GM10266 (cell line): ENCODE measurements around the gene RAPGEF3.

Experiments used
- DNase-seq: peaks from one replicate; pipeline ENCODE4 v3.0.0; 2012; ENCODE audit errors: extremely low spot score
- CTCF ChIP-seq: IDR thresholded peaks from 2 replicates; pipeline ENCODE4 v1.5.1; 2012; ENCODE audit warnings: mild to moderate bottlenecking, low read depth; ENCODE audit not compliant: control insufficient read depth, insufficient read depth; ENCODE audit errors: missing control alignments

RAPGEF3 gene

GRCh38 chr12:47785036-47785886, 26.6 kb upstream of the RAPGEF3 start:
- no peak for DNase-seq
- TF ChIP-seq CTCF = no peak

- no peak for DNase-seq
- TF ChIP-seq CTCF = no peak
These were observed 25.4 kb upstream of the RAPGEF3 start for GRCh38 chr12:47783821-47784819.

DNA sequence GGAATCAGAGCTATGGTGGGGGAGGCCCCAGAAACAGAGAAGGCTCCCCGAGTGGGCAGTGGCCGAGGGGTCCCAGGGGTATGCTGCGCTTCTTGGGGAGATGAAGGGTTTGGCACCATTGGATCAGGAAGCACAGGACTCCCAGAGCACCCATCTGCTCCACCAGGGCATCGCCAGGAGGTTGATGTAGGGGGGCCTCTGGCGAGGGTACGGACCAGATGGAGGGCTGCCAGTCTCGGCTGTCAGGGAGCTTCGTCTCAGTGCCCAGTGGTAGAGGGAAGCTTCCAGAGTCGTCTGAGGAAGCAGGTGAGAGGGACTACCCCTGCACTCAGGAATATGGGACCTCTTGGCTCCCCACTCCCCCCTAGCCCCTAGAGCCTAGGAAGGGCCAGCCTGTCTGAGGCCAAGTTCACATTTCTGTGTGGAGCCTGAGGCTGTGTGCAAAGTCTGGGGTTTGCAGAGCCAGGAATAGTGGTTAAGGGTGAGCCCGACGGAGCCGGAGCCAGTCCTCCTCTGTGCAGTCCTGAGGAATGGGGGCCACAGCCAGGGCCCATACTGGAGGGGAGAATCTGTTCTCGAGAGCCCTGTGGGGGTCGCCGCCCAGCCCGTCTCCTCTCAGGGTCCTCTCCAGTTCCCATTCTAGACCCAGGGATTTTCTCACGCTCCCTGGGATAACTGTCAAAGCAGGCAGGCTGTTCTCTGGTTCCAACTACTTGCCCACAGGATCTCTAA, 24.5 kb upstream of the RAPGEF3 start:
- TF ChIP-seq CTCF = no peak
- no peak for DNase-seq

DNA sequence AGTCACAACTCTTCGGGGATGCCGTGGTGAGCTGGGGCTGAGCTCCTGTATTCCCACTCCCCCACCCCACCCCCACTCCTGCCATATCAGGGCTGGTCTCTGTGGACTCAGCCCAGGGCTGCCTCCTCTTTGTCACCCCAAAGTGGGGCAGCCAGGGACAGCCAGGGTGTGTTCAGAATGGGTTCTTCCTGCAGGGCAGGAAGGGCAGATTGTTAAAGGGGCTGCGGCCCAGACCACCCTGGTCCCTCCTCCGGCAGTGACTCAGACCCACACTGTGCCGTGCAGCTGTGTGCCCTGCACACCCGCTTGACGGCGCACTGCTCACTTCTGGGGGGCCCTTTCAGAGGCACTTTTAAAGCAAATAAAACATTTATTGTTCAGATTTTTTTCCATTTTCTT, 23.7 kb upstream of the RAPGEF3 start:
- TF ChIP-seq CTCF = no peak
- DNase-seq = no peak

DNA sequence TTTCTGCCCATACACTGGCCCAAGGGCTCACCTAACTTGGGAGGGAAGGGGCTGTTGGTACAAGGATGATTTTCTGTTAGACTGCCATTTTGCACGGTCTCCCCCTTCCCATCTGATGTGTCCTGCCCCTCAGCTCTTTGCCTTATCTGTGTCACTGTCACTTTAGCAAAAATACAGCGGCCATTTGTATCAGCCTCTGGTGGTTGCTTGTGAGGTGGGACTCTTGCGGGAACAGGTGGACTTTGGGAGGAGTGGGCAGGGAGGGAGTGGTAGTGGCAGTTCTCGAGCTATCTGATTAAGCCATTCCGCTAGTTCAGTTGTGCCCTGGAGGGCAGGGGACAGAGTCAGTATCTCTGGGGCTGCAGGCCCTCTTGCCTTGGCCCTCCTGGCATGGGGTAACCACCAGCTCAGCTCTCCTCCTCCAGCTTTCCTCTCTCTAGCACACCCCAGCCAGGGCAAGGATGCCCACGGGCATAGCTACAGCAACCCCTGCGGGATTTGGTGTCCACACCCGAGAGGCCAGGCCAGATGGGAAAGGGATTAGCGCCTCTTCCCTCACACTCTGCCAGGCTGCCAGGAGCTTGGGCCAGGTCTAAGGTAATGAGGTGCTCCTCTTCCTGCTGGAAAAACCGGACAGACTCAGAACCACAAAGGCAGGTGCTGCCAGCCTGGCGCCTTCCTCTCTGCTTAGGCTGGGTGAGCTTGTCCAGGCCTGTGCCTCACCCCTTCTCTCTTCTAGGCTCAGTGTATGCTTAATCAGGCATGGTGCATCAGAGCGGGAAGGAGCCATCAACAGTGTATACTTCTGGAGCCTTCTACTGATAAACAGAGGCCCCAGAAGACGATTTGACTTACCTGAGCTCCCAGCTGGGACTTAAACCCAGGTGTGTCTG, 23.0 kb upstream of the RAPGEF3 start:
- no peak for DNase-seq

More for the DNA sequence above, 23.0 kb upstream of the RAPGEF3 start:
- TF ChIP-seq CTCF = no peak
